ENCODE results near the gene ACP4.
"Not testable (repeated sequence)": the region's sequence is repeated elsewhere in the genome, so short reads cannot be mapped to it uniquely, and the experiment has no call there.

ACP4 gene

GRCh38 chr19:50772476-50772875 lies 17.7 kb upstream of the ACP4 start:
- in situ Hi-C loops (cut with HindIII; ENCODE audit: low pct_ligation_motif_present, low pct_unique_long_range_greater_than_20kb, low sequenced_read_pairs): no loop called here
- DNase-seq: no peak

- in situ Hi-C loops (cut with HindIII; ENCODE audit: low pct_ligation_motif_present, low pct_unique_long_range_greater_than_20kb, low sequenced_read_pairs); DNase-seq: not testable (repeated sequence)
These were observed 17.3 kb upstream of the ACP4 start for GRCh38 chr19:50772912-50773311.

GRCh38 chr19:50773454-50773853 lies 16.8 kb upstream of the ACP4 start:
- DNase-seq; in situ Hi-C loops (cut with HindIII; ENCODE audit: low pct_ligation_motif_present, low pct_unique_long_range_greater_than_20kb, low sequenced_read_pairs): not testable (repeated sequence)

- in situ Hi-C loops (cut with HindIII; ENCODE audit: low pct_ligation_motif_present, low pct_unique_long_range_greater_than_20kb, low sequenced_read_pairs): no loop called here
These were observed 14.1 kb upstream of the ACP4 start for GRCh38 chr19:50776131-50776530.

DNA sequence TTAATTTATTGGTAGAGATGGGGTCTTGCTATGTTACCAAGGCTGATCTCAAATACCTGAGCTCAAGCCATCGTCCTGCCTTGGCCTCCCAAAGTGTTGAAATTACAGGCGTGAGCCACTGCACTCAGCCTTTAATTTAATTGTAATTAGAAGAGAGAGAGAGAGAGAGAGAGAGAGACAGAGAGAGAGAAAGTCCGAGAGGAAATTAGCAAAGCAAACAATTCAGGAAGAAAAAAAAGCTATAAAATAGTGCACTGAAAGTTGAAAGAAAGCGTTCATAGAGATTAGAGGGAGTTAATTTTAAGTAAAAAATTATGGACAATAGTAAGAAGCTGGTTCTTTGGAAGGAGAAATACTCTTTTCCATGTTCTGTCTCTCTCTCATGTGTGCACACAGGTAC lies 13.0 kb upstream of the ACP4 start:
- DNase-seq: no peak
- in situ Hi-C loops (cut with HindIII; ENCODE audit: low pct_ligation_motif_present, low pct_unique_long_range_greater_than_20kb, low sequenced_read_pairs): no loop called here

More at GRCh38 chr19:50776131-50776530, 14.1 kb upstream of the ACP4 start:
- DNase-seq: no peak

- in situ Hi-C loops (cut with HindIII; ENCODE audit: low pct_ligation_motif_present, low pct_unique_long_range_greater_than_20kb, low sequenced_read_pairs): no loop called here
- no peak for DNase-seq
These were observed 12.3 kb upstream of the ACP4 start for GRCh38 chr19:50777830-50778303.

DNA sequence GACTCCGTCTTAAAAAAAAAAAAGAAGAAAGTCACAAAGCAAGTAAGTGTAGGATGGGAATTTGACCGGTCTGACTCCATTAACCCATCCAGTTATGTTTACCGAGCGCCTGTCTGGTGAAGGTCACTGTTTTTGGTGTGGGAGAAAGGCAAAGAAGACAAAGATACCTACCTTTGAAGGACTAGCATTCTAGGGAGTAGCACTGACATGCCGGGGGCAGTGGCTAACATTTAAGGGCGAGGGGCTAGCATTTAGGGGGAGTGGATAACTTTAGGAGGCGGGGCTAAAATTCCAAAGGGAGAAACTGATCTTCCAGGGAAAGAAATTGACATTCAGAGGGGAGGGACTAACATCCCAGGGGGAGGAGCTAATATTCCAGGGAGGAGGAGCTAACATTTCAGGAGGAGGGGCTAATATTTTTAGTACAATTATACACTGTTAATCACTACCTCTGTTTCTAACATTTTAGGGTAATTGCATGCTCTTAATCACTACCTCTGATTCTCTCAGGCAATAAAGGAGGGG lies 11.2 kb upstream of the ACP4 start:
- DNase-seq: no peak
- in situ Hi-C loops (cut with HindIII; ENCODE audit: low pct_ligation_motif_present, low pct_unique_long_range_greater_than_20kb, low sequenced_read_pairs): no loop called here

DNA sequence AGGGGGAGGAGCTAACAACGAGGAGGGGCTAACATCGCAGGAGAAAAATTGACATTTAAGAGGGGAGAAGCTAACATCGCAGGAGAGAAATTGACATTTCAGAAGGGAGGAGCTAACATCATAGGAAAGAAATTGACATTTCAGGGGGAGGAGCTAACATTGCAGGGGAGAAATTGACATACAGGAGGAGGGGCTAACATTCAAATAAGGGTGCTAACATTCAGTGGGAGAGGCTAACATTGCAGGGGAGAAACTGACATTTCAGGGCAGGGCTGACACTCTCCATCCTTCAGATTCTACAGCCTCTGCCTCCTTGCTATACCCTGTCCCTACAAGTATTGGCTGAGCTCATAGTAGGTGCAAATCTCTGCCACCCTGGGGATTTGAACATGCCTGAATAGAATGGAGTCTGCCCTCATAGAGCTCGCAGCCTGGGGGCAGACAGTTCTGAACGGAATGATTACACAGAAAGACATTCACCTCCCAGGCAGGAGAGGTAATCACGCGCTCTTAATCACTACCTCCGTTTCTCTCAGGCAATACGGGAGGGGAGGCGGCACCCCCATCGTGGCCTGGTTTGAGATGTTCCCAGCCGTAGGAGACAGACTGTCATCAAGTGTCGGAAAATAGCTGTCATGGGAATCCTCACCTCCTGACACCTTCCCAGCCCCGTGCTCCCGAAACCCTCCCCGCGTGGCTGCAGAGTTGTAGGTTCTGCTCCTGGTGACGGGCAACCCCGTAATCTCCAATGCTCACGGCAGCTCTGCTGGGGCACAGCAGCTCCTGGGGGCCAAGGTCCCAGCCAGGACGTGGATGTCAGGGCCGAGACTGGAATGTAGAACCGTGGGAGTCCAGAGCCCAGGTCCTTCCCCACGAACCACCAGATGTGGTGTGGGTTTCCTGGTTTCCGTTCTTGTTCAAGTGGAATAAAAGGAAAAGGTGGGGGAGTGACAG lies 10.4 kb upstream of the ACP4 start:
- no peak for DNase-seq
- in situ Hi-C loops (cut with HindIII; ENCODE audit: low pct_ligation_motif_present, low pct_unique_long_range_greater_than_20kb, low sequenced_read_pairs): no loop called here

- no peak for DNase-seq
- in situ Hi-C loops (cut with HindIII; ENCODE audit: low pct_ligation_motif_present, low pct_unique_long_range_greater_than_20kb, low sequenced_read_pairs): no loop called here
These were observed 9.3 kb upstream of the ACP4 start for GRCh38 chr19:50780753-50781435.

DNA sequence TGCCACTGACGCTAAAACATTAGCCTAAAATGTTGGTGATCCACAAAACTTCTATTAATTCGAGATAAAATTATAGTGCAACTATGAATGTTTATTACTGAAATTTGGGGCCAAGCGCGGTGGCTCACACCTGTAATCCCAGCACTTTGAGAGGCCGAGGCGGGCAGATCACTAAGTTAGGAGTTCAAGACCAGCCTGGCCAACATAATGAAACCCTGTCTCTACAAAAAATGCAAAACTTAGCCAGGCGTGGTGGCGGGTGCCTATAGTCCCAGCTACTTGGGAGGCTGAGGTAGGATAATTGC lies 6.4 kb upstream of the ACP4 start:
- in situ Hi-C loops (cut with HindIII; ENCODE audit: low pct_ligation_motif_present, low pct_unique_long_range_greater_than_20kb, low sequenced_read_pairs); DNase-seq: not testable (repeated sequence)

DNA sequence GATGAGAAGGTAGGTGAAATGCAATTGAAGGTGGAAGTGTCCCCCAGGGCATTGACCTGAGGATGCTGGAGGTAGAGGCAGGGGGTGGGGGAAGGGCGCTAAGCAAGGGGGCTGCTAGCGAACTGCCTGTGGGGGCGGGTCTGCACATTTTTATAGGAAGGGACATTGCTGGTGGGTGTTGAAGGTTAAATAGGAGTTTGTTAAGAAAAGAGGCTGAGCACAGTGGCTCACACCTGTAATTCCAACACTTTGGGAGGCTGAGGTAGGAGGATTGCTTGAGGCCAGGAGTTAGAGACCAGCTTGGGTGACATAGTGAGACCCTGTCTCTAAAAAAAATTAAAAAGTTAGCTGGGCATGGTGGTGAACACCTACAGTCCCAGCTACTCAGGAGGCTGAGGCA lies 5.5 kb upstream of the ACP4 start:
- in situ Hi-C loops (cut with HindIII; ENCODE audit: low pct_ligation_motif_present, low pct_unique_long_range_greater_than_20kb, low sequenced_read_pairs): no loop called here
- no peak for DNase-seq

DNA sequence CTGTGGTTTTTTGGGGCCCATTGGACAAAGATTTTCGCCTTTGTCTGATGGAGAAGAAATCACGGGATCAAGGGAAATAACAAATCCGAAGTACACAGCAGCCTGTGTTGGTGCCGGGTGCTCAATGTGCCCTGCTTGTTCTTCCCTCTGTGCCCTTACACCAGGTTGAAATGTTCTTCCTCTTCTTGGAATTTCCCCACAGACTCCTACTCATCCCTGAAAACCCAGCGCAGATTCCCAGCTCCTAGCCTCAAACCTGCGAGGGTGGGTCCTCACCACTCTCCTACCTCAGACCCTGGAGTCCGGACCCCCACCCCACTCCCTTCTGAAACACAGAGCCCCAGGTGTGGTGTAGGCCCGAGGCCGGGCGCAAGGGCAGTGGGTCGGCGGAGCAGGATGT lies 4.9 kb upstream of the ACP4 start:
- in situ Hi-C loops (cut with HindIII; ENCODE audit: low pct_ligation_motif_present, low pct_unique_long_range_greater_than_20kb, low sequenced_read_pairs): no loop called here
- no peak for DNase-seq

DNA sequence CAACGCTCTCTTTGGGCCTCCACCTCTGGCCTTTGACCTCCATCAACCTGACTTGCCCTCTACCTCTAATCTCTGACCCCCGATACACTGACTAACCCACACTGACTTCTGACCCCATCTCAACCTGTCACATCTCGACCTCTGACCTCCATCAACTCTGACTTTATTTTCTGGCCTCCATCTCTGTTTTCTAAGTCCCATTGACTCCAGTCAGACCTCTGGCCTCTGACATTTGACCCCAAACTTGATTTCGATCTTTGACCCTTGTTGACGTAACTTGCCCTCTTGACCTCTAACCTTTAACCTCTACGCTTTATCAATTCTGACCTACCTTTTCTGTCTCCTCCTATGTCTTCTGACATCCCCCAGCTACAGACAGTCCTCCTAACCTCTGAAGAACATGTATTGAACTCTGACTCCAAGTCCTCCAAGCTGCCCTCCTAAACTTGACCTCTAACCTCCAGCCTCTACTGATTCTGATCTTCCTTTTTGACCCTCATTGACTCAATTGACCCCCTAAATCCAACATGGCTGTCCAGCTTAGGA lies 780 bp downstream of the ACP4 start:
- in situ Hi-C loops (cut with HindIII; ENCODE audit: low pct_ligation_motif_present, low pct_unique_long_range_greater_than_20kb, low sequenced_read_pairs): no loop called here
- no peak for DNase-seq

- in situ Hi-C loops (cut with HindIII; ENCODE audit: low pct_ligation_motif_present, low pct_unique_long_range_greater_than_20kb, low sequenced_read_pairs): no loop called here
- no peak for DNase-seq
These were observed 1.5 kb downstream of the ACP4 start for GRCh38 chr19:50791594-50792271.

DNA sequence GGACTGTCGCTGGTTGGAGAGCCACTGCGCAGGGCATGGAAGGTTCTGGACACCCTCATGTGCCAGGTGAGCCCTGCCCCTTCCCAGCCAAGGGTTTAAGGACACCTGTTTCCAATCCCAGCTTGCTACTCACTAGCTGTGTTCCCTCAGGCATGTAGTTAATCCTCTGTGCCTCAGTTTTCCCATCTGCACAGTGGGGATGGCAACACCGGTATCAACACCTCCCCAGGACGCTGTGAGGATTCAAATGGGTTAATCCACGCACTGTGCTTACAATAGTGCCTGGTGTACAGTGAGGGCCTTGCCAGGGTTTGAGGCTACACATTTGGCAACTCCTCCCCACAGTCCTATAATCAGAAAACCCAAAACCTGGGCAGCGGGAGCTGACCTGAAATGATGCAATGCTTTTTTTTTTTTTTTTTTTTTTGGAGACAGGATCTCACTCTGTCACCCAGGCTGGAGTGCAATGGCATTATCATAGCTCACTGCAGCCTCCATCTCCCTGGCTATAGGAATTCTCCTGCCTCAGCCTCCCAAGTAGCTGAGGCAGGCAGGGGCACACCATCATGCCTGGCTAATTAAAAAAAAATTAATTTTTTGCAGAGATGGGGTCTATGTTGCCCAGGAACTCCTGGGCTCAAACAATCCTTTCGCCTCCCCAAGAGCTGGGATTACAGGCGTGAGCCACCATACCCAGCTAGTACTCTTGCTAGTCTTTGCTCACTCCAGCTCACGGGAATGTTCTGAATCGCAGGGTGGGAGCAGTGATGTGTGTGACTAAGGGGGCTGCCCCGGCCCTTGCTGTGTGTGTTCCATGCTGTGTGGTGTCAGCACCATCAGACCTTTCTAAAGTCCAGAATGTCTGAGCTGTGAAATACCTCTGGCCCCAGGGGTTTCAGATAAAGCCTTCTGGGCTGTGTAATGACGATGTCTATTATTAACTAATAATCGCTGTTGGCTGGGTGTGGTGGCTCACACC lies 2.3 kb downstream of the ACP4 start:
- in situ Hi-C loops (cut with HindIII; ENCODE audit: low pct_ligation_motif_present, low pct_unique_long_range_greater_than_20kb, low sequenced_read_pairs): no loop called here
- DNase-seq: no peak

DNA sequence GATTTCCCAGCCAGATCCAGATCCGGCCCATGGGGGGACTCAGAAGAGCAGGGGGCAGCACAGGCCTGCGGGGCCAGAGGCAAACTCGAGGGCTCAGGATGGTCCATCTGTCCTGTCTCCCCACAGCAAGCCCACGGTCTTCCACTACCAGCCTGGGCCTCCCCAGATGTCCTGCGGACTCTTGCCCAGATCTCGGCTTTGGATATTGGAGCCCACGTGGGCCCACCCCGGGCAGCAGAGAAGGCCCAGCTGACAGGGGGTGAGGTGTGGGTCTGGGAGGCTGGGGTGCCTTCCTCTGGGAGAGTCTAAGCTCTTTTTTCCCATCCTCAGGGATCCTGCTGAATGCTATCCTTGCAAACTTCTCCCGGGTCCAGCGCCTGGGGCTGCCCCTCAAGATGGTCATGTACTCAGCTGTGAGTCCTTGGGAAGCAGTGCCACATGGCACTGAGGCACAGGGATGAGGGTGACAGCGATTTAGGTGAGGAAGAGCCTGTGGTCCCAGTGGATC lies 3.4 kb downstream of the ACP4 start:
- in situ Hi-C loops (cut with HindIII; ENCODE audit: low pct_ligation_motif_present, low pct_unique_long_range_greater_than_20kb, low sequenced_read_pairs): no loop called here
- no peak for DNase-seq

DNA sequence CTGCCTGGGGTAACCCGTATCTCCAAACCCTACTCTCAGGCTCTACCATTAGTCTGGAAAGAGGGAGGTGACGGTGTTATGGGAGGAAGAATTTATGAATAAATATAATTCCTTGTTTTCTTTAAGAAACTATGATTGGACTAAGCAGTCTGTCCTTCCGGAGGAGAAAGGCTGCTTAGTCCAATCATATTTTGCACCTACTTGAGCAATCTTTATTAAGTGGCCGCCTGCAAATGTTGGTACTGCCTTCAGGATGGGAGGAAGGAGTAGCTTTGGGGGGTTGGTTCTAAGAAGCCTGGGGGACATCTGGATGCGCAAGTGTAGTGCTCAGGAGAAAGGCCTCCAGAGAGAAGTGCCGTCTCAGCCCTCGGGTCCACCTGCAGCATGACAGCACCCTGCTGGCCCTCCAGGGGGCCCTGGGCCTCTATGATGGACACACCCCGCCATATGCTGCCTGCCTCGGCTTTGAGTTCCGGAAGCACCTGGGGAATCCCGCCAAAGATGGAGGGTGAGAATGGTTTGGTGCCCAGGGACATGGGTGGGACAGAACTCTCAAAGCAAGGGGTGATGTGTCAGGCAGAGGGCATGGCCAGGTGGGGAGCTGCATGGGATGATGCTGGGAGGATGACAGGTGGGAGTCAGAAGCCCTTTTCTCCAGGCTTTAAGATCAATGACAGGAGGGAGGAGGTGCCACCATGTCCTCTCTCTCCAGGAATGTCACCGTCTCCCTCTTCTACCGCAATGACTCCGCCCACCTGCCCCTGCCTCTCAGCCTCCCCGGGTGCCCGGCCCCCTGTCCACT lies 4.1 kb downstream of the ACP4 start:
- DNase-seq: no peak
- in situ Hi-C loops (cut with HindIII; ENCODE audit: low pct_ligation_motif_present, low pct_unique_long_range_greater_than_20kb, low sequenced_read_pairs): no loop called here

All from ACHN (cell line).